Ascending aorta (tissue), 2 donors: ENCODE data around the gene BORCS8. TPM values are rescaled to one million over a fixed set of nuclear protein-coding genes. Genes with fewer than 3 reads are reported as not detected.

Experiments used
- DNase-seq, 2 donors: peaks; one replicate each; pipeline ENCODE4 v3.0.0-alpha.2; 2019; ENCODE audit warnings: low spot score in 2 of 2
- H3K27ac ChIP-seq, 2 donors: fragments of 200-600 bp; sonication (generic); one replicate each; pipeline ENCODE4 v1.5.1; 2016 to 2017; ENCODE audit warnings: mild to moderate bottlenecking in 1 of 2
- H3K27me3 ChIP-seq: fragments of 200-600 bp; sonication (generic); one replicate; pipeline ENCODE4 v1.5.1; 2017
- H3K36me3 ChIP-seq, 2 donors: fragments of 200-600 bp; sonication (generic); one replicate each; pipeline ENCODE4 v1.5.1; 2016
- H3K4me1 ChIP-seq, 2 donors: fragments of 200-600 bp; sonication (generic); one replicate each; pipeline ENCODE4 v1.5.1; 2016 to 2017; ENCODE audit warnings: mild to moderate bottlenecking in 1 of 2
- H3K4me3 ChIP-seq, 2 donors: fragments of 200-600 bp; sonication (generic); one replicate each; pipeline ENCODE4 v1.5.1; 2016 to 2017; ENCODE audit warnings: mild to moderate bottlenecking in 1 of 2
- H3K9me3 ChIP-seq, 2 donors: fragments of 200-600 bp; sonication (generic); one replicate each; pipeline ENCODE4 v1.5.1; 2016
- intact Hi-C: fragments of 100-400 bp; cut with DNase I; formaldehyde crosslinking; loops from one replicate; pipeline ENCODE4 v1.15.1; 2023
- total RNA-seq: library from RNA; depleted of rRNA; stranded (reverse); fragments of >200 nt; gene quantifications from one replicate; pipeline ENCODE4 v1.1.0, GENCODE V29; 2016
- TF ChIP-seq, protein P1 (sequence below), 3 experiments: fragments of 200-600 bp in 2 of 3; fragments of 450-650 bp in 1 of 3; sonication (generic) in 2 of 3; IDR thresholded peaks; one replicate each; pipeline ENCODE4 v1.5.1; 2016 to 2019; ENCODE audit warnings: antibody characterized with exemption in 3 of 3, mild to moderate bottlenecking in 1 of 3, moderate library complexity in 1 of 3

BORCS8 gene
- total RNA-seq, 1 donor from 2014 or later, result 26.9 TPM

DNA sequence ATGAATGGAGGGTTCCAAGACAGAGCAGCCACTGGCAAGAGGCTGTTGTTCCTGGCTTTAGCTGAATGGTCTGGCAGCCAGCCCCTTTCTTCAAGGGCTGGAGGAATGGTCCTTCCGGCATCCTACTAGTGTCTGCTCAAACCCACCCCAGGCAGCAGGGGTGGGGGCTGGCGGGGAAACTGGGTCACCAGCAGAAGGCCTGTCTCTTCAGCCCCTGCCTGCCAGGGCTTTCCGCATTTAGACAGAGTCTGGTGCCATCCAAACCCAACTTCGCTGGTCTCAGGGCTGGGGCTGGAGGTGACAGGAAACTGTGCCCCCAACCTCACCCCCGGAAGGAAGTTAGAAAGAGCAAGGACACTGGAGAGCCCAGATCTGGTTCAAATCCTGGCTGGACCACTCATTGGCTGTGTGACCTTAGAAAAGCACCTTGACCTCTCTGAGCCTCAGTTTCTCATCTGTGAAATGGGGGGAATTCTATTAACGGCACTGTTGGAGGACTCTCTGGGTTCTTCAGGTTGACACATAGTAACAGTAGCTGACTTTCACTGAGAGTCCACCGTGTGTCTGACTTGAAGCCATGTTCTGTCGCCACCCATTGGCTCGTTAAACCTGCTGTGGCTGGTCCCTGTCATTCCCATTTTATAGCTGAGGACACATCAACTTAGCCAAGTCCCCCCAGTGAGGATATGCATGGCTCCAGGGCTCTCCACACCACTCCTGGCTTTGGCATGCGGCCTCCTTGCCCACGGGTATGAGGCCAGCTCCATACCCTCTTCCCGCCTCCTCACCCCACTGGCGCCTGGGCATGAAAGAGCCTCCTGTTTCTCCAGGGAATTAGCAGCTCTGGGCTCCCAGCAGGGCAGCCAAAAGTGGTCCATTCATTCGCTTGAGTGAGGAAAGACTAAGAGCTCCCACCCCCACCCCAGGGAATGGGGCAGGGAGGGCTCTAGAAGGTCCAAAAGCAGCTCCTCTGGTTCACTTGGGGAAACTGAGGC, 13.8 kb upstream of the BORCS8 start:
- intact Hi-C loops, result no loop called here
- TF ChIP-seq, protein P1, sequence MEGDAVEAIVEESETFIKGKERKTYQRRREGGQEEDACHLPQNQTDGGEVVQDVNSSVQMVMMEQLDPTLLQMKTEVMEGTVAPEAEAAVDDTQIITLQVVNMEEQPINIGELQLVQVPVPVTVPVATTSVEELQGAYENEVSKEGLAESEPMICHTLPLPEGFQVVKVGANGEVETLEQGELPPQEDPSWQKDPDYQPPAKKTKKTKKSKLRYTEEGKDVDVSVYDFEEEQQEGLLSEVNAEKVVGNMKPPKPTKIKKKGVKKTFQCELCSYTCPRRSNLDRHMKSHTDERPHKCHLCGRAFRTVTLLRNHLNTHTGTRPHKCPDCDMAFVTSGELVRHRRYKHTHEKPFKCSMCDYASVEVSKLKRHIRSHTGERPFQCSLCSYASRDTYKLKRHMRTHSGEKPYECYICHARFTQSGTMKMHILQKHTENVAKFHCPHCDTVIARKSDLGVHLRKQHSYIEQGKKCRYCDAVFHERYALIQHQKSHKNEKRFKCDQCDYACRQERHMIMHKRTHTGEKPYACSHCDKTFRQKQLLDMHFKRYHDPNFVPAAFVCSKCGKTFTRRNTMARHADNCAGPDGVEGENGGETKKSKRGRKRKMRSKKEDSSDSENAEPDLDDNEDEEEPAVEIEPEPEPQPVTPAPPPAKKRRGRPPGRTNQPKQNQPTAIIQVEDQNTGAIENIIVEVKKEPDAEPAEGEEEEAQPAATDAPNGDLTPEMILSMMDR (IDR thresholded peaks at IDR 0.05), result no peak
- Histone ChIP-seq H3K9me3 (no peaks in the 10 kb centered on the region), H3K4me1 (peaks cover 0 to 5% of the 10 kb centered on the region in 2 donors), H3K36me3 (peaks cover 0 to 2% of the 10 kb centered on the region in 2 donors), H3K27me3 (no peaks in the 10 kb centered on the region), H3K4me3 (no peak overlapping the region), H3K27ac (no peak overlapping the region)
- DNase-seq, result no peak

DNA sequence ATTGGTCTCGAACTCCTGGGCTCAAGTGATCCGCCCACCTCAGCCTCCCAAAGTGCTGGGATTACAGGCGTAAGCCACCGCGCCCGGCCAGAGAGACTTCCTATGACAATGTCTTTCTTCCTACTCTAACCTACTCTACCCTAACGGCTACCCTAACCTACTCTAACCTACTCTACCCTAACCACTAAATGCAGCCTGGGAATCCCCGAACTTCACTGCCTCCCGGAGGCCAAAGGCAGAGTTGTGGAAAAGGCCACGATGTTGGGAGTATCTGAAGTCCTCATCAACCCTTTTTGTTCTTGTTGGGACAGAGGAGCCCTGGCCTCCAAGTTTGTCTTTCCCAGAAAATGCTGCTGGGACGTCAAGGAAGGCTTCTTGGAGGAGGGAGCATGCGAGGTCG, 12.2 kb upstream of the BORCS8 start:
- Histone ChIP-seq H3K4me1 (peaks cover 0 to 5% of the 10 kb centered on the region in 2 donors), H3K27ac (no peak overlapping the region), H3K4me3 (no peak overlapping the region), H3K9me3 (no peaks in the 10 kb centered on the region), H3K27me3 (no peaks in the 10 kb centered on the region), H3K36me3 (peaks cover 2 to 6% of the 10 kb centered on the region in 2 donors)
- TF ChIP-seq, protein P1 (IDR thresholded peaks at IDR 0.05), result no peak
- DNase-seq, result no peak
- intact Hi-C loops, result no loop called here

DNA sequence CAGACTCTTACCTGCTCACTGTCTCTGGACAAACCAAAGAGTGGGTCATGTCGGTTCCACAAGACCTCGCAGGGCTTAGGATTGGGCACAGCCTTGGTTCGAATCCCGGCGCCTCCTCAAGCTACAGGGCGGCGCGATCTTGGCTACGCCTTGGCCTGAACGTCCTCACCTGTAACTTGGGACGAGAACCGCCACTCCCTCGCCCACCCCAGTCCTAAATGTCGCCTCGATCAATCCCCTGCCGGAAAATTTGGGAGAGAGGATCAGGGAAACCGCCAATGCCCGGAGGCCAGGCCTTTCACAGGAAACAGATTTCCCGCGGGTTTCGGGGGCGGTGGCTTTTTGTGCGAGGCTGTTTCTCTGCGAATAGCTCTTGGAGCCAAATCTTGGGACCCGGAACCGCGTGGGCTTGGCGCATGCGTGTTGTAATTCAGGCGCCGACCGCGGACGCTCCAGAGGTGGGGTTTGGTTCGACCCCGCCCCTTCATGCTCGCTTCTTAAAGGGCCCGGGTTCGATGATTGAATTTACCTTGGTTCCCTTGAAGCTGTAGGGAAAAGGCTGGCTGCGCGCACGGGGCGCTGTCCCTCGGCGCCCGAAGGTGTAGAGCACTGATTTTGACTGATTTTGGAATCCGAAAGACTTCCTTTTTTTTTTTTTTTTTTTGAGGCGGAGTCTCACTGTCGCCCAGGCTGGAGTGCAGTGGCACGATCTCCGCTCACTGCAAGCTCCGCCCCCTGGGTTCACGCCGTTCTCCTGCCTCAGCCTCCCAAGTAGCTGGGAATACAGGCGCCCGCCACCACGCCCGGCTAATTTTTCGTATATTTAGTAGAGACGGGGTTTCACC, 11.3 kb upstream of the BORCS8 start, which contains the start of gene NR2C2AP:
TSS of gene NR2C2AP (minus strand) at position 403 of the 845 bp plus-strand sequence. CDS start at position 49, 354 bp downstream.
- DNase-seq, result peak; percentile 46 to 94
- Histone ChIP-seq H3K9me3 (no peaks in the 10 kb centered on the region), H3K27ac (peak within 1 kb of the TSS; percentile 69 to 70), H3K27me3 (no peaks in the 10 kb centered on the region), H3K4me3 (peak within 1 kb of the TSS; percentile 65 to 81), H3K36me3 (peaks cover 7 to 16% of the 10 kb centered on the region in 2 donors), H3K4me1 (peaks cover 0 to 5% of the 10 kb centered on the region in 2 donors)
- intact Hi-C loops, result loop anchor here (1.0 kb wide), 1 partner anchor 11 kb away; the partner anchor contains the start of genes BORCS8 and RFXANK
- TF ChIP-seq, protein P1 (IDR thresholded peaks at IDR 0.05), result no peak

DNA sequence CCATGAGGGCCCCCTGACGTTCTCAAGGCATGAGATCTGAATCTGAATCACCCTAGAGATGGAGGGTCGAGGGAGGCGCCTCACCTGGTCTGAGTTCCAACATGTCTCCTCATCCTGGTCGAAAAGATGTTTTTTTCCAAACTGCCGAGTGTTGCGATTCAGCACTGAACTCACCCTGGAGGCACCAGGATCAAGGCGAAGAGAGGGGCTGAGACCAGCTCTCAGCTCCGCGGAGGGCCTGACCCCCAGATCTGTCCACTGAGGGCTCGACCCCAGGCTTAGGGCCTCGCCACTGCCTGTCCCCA, 10.7 kb upstream of the BORCS8 start:
- peaks cover 11 to 21% of the 10 kb centered on the region in 2 donors for H3K36me3 ChIP-seq
- H3K27ac ChIP-seq, result peak overlapping the region; percentile 69 to 70
- DNase-seq, result no peak
- TF ChIP-seq, protein P1 (IDR thresholded peaks at IDR 0.05), result no peak
- H3K9me3 ChIP-seq, result no peaks in the 10 kb centered on the region
- intact Hi-C loops, result loop anchor here (1.0 kb wide), 1 partner anchor 10 kb away; the partner anchor contains the start of genes BORCS8 and RFXANK
- no peaks in the 10 kb centered on the region for H3K27me3 ChIP-seq
- peaks cover 0 to 5% of the 10 kb centered on the region in 2 donors for H3K4me1 ChIP-seq
- peak overlapping the region; percentile 65 to 81 for H3K4me3 ChIP-seq
